Measurements from ENCODE around the gene EYA2. TPM values are rescaled to one million over a fixed set of nuclear protein-coding genes. Genes with fewer than 3 reads are reported as not detected.
A peak's percentile ranks its signal among the peaks of the same experiment; 100 is the strongest.

Gene EYA2
- total RNA-seq, 6 experiments from 2014 or later, result 0.14 to 0.51 (median 0.28) TPM; not detected in 1

GRCh38 chr20:47213966-47214365 is 319.3 kb downstream of the EYA2 start:
- Mint-ChIP-seq H3K4me1 (ENCODE audit: low read depth) (peaks cover 7% of the 10 kb centered on the region), H3K27me3 (ENCODE audit: insufficient read depth) (no peaks in the 10 kb centered on the region), H3K9me3 (no peaks in the 10 kb centered on the region), H3K27ac (no peak overlapping the region), H3K36me3 (ENCODE audit: low read depth) (peaks cover 26% of the 10 kb centered on the region), H3K4me3 (no peak overlapping the region)
- no peak for TF ChIP-seq CTCF (IDR thresholded peaks at IDR 0.05)
- no peak for DNase-seq

- DNase-seq, result no peak
- Mint-ChIP-seq H3K27ac (no peak overlapping the region), H3K4me1 (ENCODE audit: low read depth) (peaks cover 7% of the 10 kb centered on the region), H3K4me3 (no peak overlapping the region), H3K36me3 (ENCODE audit: low read depth) (peaks cover 26% of the 10 kb centered on the region), H3K27me3 (ENCODE audit: insufficient read depth) (no peaks in the 10 kb centered on the region), H3K9me3 (no peaks in the 10 kb centered on the region)
- no peak for TF ChIP-seq CTCF (IDR thresholded peaks at IDR 0.05)
Measured at GRCh38 chr20:47215653-47216397, 321.2 kb downstream of the EYA2 start.

- Mint-ChIP-seq H3K36me3 (ENCODE audit: low read depth) (peaks cover 28% of the 10 kb centered on the region), H3K9me3 (no peaks in the 10 kb centered on the region)
Measured at GRCh38 chr20:47216819-47217410, 322.3 kb downstream of the EYA2 start.

GRCh38 chr20:47217482-47218446 is 323.1 kb downstream of the EYA2 start:
- TF ChIP-seq CTCF (IDR thresholded peaks at IDR 0.05), result no peak
- peaks cover 2% of the 10 kb centered on the region for H3K27me3 Mint-ChIP-seq (ENCODE audit: insufficient read depth)

More at GRCh38 chr20:47216819-47217410, 322.3 kb downstream of the EYA2 start:
- Mint-ChIP-seq H3K4me1 (ENCODE audit: low read depth) (peaks cover 7% of the 10 kb centered on the region), H3K27me3 (ENCODE audit: insufficient read depth) (no peaks in the 10 kb centered on the region; the same call in 1 of the 2 replicates), H3K4me3 (no peak overlapping the region), H3K27ac (no peak overlapping the region)
- no peak for TF ChIP-seq CTCF (IDR thresholded peaks at IDR 0.05)
- no peak for DNase-seq

GRCh38 chr20:47220161-47220582 is 325.5 kb downstream of the EYA2 start:
- DNase-seq, result peak; percentile 22
- Mint-ChIP-seq H3K4me3 (no peak overlapping the region), H3K9me3 (no peaks in the 10 kb centered on the region), H3K27me3 (ENCODE audit: insufficient read depth) (peaks cover 2% of the 10 kb centered on the region), H3K27ac (0 out of 2 replicates have a peak overlapping the region, but pooled peaks have one; percentile 9), H3K4me1 (ENCODE audit: low read depth) (peaks cover 7% of the 10 kb centered on the region), H3K36me3 (ENCODE audit: low read depth) (peaks cover 44% of the 10 kb centered on the region)
- peak; percentile 86 for TF ChIP-seq CTCF (IDR thresholded peaks at IDR 0.05)

More at GRCh38 chr20:47217482-47218446, 323.1 kb downstream of the EYA2 start:
- Mint-ChIP-seq H3K4me1 (ENCODE audit: low read depth) (peaks cover 7% of the 10 kb centered on the region), H3K4me3 (no peak overlapping the region), H3K27ac (no peak overlapping the region; the same call in 1 of the 2 replicates), H3K9me3 (no peaks in the 10 kb centered on the region), H3K36me3 (ENCODE audit: low read depth) (peaks cover 36% of the 10 kb centered on the region)
- no peak for DNase-seq
